Stimulated activated CD4-positive, alpha-beta T cell treated with anti-CD3 and anti-CD28 coated beads, Interleukin-2, amount 100 ng/mL, for 24 hours (primary cell): Measurements from ENCODE around the gene PCLO.
"Not testable (repeated sequence)": the region's sequence is repeated elsewhere in the genome, so short reads cannot be mapped to it uniquely, and the experiment has no call there.

Experiments used
- DNase-seq, 2 donors: peaks; one replicate each; pipeline ENCODE4 v3.0.0-alpha.2; 2020

Gene PCLO

GRCh38 chr7:82959528-82959927 lies 203.2 kb downstream of the PCLO start:
- DNase-seq, result no peak

DNA sequence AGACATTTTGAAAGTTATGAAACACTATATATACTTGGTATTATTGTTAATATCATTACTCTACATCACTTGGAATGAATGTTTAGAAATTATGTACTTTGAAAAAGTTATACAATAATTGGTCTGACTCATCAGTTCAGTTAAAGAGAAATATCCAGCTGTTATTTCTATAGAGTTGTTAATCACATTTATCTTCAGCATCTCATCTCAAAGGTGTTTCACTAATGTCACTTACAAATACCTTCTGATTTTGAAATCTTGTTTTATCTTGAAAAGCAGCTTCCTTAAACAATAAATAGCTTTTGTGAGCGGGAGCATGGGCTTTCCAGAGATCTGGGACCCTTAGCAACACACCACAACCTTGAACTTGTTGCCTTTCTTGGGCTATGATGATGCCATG lies 205.2 kb downstream of the PCLO start:
- no peak for DNase-seq

GRCh38 chr7:82953324-82954027 lies 209.2 kb downstream of the PCLO start:
- no peak for DNase-seq

DNA sequence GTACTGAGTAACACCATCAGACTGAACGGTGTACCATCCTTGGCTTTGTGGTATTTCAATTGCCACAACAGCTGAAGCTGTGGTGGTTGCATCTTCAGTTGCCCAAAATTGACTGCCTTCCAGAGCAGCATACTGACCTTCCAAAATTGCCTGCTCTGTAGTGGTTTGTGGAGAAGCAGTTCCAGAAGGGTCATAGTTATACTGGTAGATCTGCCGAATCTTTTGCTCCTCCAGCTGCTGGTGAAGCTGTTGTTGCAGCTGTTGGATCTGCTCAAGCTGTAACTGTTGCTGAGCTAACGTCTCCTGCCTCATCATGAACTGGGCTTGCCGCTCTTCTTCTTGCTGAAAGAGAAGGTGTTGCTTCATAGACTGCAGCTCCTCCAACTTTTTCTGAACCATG lies 212.2 kb downstream of the PCLO start:
- DNase-seq, result no peak

DNA sequence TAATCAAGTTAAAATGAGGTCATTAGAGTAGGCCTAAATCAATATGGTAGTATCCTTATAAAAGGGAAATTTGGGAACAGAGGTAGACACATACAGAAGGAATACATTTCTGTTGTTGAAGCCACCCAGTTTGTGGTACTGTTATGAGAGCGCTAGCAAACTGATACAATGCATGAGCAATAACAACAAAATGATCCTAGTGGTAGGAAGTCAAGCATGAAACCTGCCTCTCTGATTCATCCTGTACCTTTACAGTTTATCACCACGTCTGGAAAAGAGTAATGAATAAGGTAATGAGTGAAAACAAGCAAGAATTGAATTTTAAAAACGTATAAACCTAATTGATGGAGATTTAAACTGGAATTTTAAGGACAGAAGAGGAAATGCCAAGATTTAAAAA lies 217.2 kb downstream of the PCLO start:
- DNase-seq, result no peak

- no peak for DNase-seq
Measured at GRCh38 chr7:82945056-82945455, 217.6 kb downstream of the PCLO start.

- no peak for DNase-seq
Measured at GRCh38 chr7:82932516-82932915, 230.2 kb downstream of the PCLO start.

- DNase-seq, result no peak
Measured at GRCh38 chr7:82926477-82926876, 236.2 kb downstream of the PCLO start.

DNA sequence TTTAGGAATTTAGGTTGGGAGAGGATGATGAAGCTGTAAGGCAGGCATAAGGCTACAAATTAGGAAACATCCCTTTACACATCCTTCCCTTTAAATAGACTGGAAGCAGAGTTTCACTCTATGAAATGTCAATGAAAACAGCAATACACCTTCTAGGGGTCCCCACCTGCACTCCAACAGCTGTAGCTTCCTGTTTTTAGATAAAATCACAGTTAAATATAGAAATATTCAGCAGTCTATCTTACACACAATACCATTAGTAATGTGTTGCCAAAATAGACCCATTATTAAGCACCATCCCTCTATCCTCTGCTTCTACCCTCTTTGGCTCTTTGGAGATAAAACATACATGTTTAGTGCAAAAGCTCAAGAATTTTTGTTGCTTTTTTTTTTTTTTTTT lies 237.4 kb downstream of the PCLO start:
- DNase-seq, result no peak

DNA sequence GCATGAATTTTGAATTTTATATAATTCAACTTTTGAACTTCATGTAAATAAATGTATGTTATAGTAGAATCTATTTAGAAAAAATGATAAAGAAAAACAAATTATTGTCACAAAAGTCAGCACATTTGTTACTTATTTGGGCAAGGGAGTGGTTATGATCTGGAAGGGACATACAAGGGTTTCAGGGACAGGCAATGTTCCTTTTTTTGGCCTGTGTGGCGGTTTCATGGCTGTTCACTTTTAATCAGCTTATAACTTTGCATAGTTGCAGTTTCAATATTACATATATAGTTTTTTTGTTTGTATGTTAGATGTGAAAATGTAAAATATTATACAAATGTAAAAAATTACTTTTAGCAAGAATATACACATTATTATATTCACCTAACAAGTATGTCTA lies 256.2 kb downstream of the PCLO start:
- DNase-seq, result no peak

GRCh38 chr7:82904871-82905270 lies 257.8 kb downstream of the PCLO start:
- no peak for DNase-seq

GRCh38 chr7:82901098-82901497 lies 261.6 kb downstream of the PCLO start:
- DNase-seq, result not testable (repeated sequence)

GRCh38 chr7:82897500-82897899 lies 265.2 kb downstream of the PCLO start:
- no peak for DNase-seq

GRCh38 chr7:82894341-82894740 lies 268.3 kb downstream of the PCLO start:
- not testable (repeated sequence) for DNase-seq

- DNase-seq, result no peak
Measured at GRCh38 chr7:82886324-82886723, 276.4 kb downstream of the PCLO start.

DNA sequence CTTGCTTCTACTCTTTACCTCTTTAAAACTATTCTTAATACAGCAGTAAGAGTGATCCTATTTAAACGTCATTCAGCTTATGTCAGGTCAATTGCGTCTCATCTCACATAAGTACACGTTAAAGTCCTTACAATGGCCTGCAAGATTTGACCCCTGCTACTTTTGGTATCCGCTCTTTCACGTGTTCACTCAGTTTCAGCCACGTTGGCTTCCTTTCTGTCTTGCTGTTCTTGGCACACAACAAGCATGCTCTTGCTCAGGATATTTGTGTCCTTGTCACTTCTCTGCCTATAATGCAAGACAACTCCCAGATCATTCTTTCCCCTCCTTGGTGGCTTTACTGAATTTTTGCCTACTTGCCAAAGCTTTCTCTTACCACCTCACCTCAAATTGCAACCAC lies 296.8 kb downstream of the PCLO start:
- no peak for DNase-seq

DNA sequence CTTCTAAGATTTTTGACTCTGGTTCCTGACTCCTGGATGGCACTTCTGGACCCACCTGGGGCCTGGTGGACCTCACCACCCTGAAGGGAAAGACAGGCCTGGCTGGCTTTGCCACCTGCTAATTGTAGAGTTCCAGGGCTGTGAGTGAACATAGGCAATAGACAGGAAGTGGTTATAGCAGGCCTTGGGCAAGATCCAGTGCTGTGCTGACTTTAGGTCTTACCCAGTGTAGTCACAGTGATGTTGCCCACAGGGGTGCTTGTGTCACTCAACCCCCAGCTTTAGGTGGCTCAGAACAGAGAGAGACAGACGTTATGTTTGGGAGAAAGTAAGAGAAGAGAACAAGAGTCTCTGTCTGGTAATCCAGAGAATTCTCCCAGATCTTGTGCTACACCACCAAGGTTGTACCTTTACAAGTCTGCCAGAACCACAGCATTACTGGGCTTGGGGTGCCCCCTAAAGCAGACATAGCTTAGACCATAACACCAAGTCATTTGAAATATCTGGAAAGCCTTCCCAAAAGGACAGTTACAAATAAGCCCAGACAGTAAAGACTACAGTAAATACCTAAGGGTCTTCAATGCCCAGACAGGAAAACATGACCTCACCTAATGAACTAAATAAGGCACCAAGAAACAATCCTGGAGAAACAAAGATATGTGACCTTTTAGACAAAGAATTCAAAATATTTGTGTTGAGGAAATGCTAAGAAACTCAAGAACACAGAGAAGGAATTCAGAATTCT lies 303.4 kb downstream of the PCLO start:
- no peak for DNase-seq

- DNase-seq, result no peak
Measured at GRCh38 chr7:82851121-82851520, 311.6 kb downstream of the PCLO start.

DNA sequence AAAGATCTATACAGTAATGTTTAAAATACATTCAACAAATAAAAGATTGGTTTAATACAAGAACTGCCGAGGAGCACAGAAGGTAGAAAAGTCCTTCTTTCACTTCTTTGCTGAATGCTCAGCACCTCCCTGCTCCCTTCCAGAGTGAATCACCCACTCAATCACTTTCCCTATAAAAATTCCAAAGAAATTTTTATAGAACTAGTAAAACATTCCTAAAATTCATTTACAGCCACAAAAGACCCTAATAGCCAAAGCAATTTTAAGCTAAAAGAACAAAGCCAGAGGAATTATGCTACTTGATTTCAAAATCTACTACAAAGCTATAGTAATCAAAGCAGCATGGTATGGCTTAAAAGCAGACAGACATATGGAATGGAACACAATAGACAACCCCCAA lies 320.9 kb downstream of the PCLO start:
- no peak for DNase-seq

DNA sequence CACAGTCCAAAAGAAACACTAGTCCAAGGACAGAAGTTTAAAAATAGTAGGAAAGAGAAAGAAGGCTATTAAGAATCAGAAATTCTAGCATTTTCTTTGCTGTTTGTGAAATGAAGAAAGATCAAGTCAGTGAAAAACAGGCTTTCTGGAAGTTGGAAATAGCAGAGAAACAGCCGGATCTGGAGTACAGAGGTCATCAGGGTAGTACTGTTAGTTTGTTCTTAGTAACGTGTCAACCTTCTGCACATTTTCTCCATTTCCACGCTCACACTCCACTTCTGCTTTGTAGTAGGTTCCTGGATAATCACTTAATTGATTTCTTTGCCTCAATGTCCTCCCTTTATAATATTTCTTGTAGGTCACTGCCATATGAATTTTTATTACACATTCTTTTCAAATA lies 322.6 kb downstream of the PCLO start:
- DNase-seq, result no peak

GRCh38 chr7:82839555-82839954 lies 323.1 kb downstream of the PCLO start:
- DNase-seq, result no peak

DNA sequence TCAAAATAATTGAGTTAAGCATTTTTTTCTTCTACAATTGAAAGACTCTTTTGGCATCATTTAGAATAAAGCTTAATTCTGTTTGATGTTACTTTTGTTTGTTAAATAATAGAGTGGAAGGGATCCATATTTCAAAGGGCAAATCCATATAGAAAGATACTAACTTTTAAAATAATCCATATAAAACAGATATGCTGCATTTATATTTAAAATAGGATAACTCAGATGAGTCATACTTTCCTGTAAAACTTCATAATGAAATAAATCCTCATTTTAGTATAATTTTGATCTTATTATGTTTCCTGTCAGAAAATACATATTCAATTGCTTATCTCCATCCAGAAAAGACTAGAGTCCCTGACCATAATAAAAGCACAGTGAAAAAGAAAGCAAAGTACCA lies 323.6 kb downstream of the PCLO start:
- no peak for DNase-seq

- DNase-seq, result no peak
Measured at GRCh38 chr7:82838314-82838713, 324.4 kb downstream of the PCLO start.

- DNase-seq, result no peak
Measured at GRCh38 chr7:82823073-82823472, 339.6 kb downstream of the PCLO start.

DNA sequence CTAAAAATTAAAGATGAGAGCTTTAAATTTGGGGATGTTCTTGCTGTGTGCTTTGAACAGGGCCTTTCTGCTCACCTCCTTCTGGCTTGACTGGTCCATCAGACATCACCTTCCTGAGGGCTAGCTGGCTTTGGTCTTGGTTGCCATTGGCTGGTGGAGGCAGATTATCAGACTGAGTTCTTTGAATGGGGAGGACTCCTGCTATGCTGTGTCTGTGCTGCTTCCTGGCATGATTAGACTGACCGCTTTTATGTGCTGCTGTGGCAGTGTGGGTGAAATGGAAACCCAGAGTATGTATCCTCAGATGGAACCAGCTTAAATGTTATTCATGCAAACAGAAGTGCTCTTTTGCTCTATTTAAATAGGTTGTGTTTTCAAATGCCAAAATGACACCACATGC lies 341.6 kb downstream of the PCLO start:
- DNase-seq, result no peak
